GM12872 (cell line): ENCODE results near the gene ELAVL3.

Source experiments
- TF ChIP-seq, protein P1 (sequence below): IDR thresholded peaks from 3 replicates; pipeline ENCODE4 v1.5.1; 2011; ENCODE audit warnings: low read depth, mild to moderate bottlenecking, low read length, moderate library complexity; ENCODE audit not compliant: insufficient read depth

The ELAVL3 gene

GRCh38 chr19:11496391-11497163 lies 15.7 kb upstream of the ELAVL3 start:
- TF ChIP-seq, protein P1, sequence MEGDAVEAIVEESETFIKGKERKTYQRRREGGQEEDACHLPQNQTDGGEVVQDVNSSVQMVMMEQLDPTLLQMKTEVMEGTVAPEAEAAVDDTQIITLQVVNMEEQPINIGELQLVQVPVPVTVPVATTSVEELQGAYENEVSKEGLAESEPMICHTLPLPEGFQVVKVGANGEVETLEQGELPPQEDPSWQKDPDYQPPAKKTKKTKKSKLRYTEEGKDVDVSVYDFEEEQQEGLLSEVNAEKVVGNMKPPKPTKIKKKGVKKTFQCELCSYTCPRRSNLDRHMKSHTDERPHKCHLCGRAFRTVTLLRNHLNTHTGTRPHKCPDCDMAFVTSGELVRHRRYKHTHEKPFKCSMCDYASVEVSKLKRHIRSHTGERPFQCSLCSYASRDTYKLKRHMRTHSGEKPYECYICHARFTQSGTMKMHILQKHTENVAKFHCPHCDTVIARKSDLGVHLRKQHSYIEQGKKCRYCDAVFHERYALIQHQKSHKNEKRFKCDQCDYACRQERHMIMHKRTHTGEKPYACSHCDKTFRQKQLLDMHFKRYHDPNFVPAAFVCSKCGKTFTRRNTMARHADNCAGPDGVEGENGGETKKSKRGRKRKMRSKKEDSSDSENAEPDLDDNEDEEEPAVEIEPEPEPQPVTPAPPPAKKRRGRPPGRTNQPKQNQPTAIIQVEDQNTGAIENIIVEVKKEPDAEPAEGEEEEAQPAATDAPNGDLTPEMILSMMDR, result peak; percentile 80

DNA sequence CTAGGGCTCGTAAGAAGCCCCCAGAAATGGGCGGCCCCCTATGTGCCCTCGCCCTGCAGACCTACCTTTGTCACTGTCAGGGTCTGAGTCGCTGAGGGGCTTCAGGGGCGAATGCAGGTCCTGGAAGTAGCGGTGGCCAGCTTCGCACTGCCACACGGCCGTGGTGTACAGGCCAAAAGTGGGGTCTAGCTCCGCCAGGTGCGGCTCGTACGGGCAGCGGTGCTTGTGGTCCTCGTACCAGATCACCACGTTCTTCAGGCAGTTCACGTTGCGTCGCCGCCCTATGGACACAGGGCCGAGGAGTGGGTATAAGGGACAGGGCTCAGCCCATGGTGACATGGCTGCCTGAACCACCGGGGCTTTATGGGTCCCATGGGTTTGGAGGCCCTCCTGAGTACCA lies 15.0 kb upstream of the ELAVL3 start:
- TF ChIP-seq, protein P1, result no peak

DNA sequence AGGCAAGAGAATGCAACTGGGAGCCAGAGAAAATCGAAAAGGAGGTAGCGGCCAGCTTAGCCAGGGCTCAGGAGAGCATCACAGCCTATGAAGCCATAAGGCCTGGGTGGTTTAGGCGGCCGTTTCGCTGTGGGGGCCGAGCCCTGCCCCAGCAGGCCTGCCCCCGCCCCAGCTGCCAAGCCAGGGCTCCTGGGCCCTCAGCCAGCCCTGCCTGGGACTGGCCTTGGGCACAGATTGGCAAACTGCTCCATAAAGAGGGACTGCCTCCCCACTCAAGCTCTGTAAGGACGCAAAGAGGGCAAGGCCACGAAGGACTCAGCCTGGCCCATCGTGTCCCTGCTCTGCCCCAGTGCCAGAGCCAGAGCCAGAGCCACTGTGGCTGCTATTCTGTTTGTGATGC lies 14.6 kb upstream of the ELAVL3 start:
- TF ChIP-seq, protein P1, result no peak

GRCh38 chr19:11494634-11495285 lies 13.9 kb upstream of the ELAVL3 start:
- TF ChIP-seq, protein P1, result no peak

GRCh38 chr19:11489378-11489777 lies 8.5 kb upstream of the ELAVL3 start:
- TF ChIP-seq, protein P1, result no peak

GRCh38 chr19:11486661-11487503 lies 6.0 kb upstream of the ELAVL3 start:
- TF ChIP-seq, protein P1, result no peak

- TF ChIP-seq, protein P1, result no peak
These were observed 4.5 kb upstream of the ELAVL3 start for GRCh38 chr19:11485245-11485837.
